ENCODE data around the gene LRRIQ1.

The LRRIQ1 gene

DNA sequence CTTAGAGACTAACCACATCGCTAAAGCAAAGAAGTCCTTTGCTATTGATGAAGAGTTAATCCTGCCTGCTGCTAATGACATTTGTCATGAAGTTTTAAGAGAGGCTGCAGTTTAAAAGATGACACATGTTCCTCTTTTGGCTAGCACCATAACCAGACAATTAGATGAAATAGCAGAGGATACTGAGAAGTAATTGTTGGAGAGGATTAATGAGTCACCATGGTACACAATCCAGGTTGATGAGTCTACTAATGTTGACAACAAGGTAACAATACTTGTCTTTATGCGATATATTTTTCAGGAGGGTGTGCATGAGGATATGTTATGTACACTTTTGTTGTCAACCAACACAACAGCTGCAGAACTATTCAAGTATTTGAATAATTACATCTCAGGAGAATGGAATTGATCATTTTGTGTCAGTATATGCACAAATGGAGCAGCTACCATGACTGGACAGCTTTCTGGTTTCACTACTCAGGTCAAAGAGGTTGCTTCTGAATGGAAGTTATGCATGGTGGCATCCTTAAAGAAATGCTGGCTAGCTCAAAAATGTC, 56.7 kb downstream of the LRRIQ1 start:
- TF ChIP-seq POLR2A (IDR thresholded peaks at IDR 0.05; ENCODE audit: low read length) (no peak), GATA1 (IDR thresholded peaks at IDR 0.05; ENCODE audit: low read depth, low read length) (no peak)
- DNase-seq, result no peak

GRCh38 chr12:85095501-85095900, 59.4 kb downstream of the LRRIQ1 start:
- no peak for DNase-seq
- TF ChIP-seq POLR2A (IDR thresholded peaks at IDR 0.05; ENCODE audit: low read length) (no peak), GATA1 (IDR thresholded peaks at IDR 0.05; ENCODE audit: low read depth, low read length) (no peak)

DNA sequence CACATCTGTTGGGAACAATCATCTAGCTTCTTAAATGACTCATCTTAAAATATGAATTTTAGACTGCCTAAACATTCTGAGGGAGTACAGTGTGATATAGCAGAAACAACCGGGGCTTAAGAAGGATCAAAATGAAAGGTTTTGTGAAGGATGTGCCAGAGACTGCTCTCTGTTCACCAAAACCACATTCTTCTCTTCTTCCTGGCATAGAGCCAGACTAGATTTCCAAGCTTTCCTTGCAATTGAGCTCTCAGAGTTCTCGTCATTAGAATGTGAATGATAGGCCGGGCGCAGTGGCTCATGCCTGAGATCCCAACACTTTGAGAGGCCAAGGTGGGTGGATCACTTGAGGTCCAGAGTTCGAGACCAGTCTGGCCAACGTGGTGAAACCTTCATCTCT, 94.5 kb downstream of the LRRIQ1 start:
- no peak for DNase-seq
- TF ChIP-seq GATA1 (IDR thresholded peaks at IDR 0.05; ENCODE audit: low read depth, low read length) (no peak), POLR2A (IDR thresholded peaks at IDR 0.05; ENCODE audit: low read length) (no peak)

DNA sequence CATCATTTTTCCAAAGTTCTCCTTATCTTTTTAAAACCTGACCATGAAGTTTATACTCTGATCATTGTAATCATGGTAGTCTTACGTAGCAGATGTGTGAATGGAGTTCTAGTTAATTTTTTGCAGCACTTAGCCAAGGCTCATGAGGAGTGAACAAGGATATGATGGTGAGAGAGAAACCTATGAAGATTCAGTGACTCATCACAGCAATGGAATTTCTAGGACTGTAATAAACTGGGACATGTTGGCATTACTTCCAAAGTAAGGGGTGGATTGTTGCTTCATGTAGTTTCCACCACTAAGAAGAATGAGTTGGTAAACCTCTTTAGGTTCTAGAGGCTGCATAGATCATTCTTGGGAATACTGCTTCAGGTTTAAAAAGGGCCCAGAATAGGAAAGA, 102.7 kb downstream of the LRRIQ1 start:
- no peak for TF ChIP-seq POLR2A (IDR thresholded peaks at IDR 0.05; ENCODE audit: low read length)
- TF ChIP-seq GATA1 (IDR thresholded peaks at IDR 0.05; ENCODE audit: low read depth, low read length), result no peak
- DNase-seq, result no peak

GRCh38 chr12:85147331-85147730, 111.2 kb downstream of the LRRIQ1 start:
- no peak for DNase-seq
- TF ChIP-seq POLR2A (IDR thresholded peaks at IDR 0.05; ENCODE audit: low read length), result no peak
- no peak for TF ChIP-seq GATA1 (IDR thresholded peaks at IDR 0.05; ENCODE audit: low read depth, low read length)

GRCh38 chr12:85152311-85152729, 116.2 kb downstream of the LRRIQ1 start:
- DNase-seq, result no peak
- no peak for TF ChIP-seq POLR2A (IDR thresholded peaks at IDR 0.05; ENCODE audit: low read length)
- TF ChIP-seq GATA1 (IDR thresholded peaks at IDR 0.05; ENCODE audit: low read depth, low read length), result no peak

- TF ChIP-seq POLR2A (IDR thresholded peaks at IDR 0.05; ENCODE audit: low read length), result no peak
- TF ChIP-seq GATA1 (IDR thresholded peaks at IDR 0.05; ENCODE audit: low read depth, low read length), result no peak
- peak; percentile 6 to 11 for DNase-seq
Measured at GRCh38 chr12:85155791-85156190, 119.6 kb downstream of the LRRIQ1 start.

GRCh38 chr12:85156569-85156968, 120.4 kb downstream of the LRRIQ1 start:
- DNase-seq, result no peak
- no peak for TF ChIP-seq POLR2A (IDR thresholded peaks at IDR 0.05; ENCODE audit: low read length)
- TF ChIP-seq GATA1 (IDR thresholded peaks at IDR 0.05; ENCODE audit: low read depth, low read length), result no peak

DNA sequence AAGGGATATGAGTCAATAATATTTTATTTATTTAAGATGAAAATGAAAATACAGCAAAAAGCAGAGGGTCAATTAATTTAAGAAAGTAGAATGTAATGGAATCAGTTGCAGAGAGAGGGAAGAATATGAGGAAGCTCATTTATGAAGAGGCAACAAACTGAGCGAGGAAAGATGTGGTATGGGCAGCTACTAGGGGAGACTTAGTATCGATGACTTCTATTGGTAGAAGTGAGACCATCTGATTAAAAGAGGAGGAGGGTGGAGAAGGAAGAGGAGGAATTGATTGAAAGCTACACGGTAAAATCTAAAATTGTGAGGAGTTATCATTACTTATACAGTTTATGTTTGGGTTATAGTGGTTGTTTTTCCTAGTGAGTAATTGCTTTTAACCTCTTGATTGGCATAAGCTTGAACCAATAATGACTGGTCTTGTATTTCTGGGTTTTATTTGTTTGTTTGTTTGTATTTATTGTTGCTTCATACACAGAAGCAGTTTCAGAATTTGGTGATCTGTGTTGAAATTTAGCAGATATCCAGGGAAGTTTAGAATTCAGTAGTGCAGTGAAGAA, 121.0 kb downstream of the LRRIQ1 start:
- DNase-seq, result no peak
- TF ChIP-seq POLR2A (IDR thresholded peaks at IDR 0.05; ENCODE audit: low read length) (no peak), GATA1 (IDR thresholded peaks at IDR 0.05; ENCODE audit: low read depth, low read length) (no peak)

DNA sequence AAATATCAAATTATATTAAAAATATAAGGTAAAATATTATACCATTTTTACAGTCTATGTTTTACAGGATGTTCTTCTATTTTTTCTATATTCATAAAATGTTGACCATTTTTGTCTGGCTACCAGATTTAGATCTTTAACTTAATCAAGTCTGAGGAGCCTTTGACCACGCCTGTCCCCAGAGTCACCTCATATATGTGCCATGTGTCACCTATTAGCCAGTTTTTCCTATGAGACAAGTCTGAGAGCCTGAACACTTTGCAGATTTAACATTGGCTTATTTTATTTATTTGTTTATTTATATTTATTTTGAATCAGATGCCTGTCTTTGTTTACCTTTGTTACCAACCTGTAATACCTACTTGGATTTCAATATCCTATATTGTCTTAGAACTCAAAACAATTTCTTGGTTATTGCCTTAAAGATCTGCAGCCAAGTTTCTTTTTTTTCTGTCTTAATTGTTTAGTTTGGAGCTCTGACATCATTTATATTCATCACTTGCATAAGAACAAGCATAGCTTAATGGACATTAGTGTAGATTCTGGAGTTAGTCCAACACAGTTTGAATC, 127.7 kb downstream of the LRRIQ1 start:
- DNase-seq, result no peak
- TF ChIP-seq GATA1 (IDR thresholded peaks at IDR 0.05; ENCODE audit: low read depth, low read length) (no peak), POLR2A (IDR thresholded peaks at IDR 0.05; ENCODE audit: low read length) (no peak)

GRCh38 chr12:85179680-85180270, 143.6 kb downstream of the LRRIQ1 start:
- TF ChIP-seq POLR2A (IDR thresholded peaks at IDR 0.05; ENCODE audit: low read length) (no peak), GATA1 (IDR thresholded peaks at IDR 0.05; ENCODE audit: low read depth, low read length) (no peak)
- DNase-seq, result no peak

- no peak for DNase-seq
- TF ChIP-seq POLR2A (IDR thresholded peaks at IDR 0.05; ENCODE audit: low read length), result no peak
- TF ChIP-seq GATA1 (IDR thresholded peaks at IDR 0.05; ENCODE audit: low read depth, low read length), result no peak
Measured at GRCh38 chr12:85182699-85183098, 146.5 kb downstream of the LRRIQ1 start.

DNA sequence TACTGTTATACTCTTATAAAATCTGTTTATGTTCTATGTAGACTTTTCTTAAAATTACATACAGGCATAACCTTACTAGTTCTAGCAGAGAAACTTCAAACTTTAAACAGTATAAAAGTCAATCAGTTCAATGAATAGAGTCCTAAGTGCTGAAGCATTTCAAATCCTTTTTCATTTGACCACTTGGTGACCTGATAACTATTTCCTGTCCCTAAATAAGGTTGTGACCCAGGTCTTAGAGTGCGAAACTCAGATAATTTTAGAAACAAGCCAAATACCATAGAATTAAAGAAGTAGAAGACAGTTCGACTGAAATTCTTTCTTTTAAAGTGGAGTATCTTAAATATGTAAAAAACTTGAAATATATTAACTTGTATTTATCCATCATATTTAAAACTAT, 147.7 kb downstream of the LRRIQ1 start:
- no peak for DNase-seq
- TF ChIP-seq GATA1 (IDR thresholded peaks at IDR 0.05; ENCODE audit: low read depth, low read length) (no peak), POLR2A (IDR thresholded peaks at IDR 0.05; ENCODE audit: low read length) (no peak)

DNA sequence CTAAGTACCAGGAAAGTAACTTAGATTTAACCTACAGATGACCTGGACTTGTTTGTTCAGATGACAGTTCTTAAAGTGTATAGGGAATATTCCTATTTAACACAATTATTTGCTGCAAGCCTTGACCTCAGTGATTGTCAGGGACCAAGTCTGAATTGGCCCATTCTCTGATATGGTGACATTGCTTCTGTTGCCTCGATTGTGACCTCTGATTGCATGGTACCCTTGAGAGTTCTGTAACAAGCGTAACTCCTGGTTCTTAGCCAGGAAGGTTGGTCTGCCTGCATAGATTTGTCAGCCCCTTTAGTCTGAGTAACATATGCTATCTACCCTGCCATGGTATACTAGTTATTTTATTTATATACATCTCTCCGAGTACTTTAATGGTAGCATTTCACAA, 150.1 kb downstream of the LRRIQ1 start:
- DNase-seq, result no peak
- no peak for TF ChIP-seq GATA1 (IDR thresholded peaks at IDR 0.05; ENCODE audit: low read depth, low read length)
- no peak for TF ChIP-seq POLR2A (IDR thresholded peaks at IDR 0.05; ENCODE audit: low read length)

- no peak for DNase-seq
Measured at GRCh38 chr12:85188619-85189018, 152.5 kb downstream of the LRRIQ1 start.

More at GRCh38 chr12:85188619-85189018, 152.5 kb downstream of the LRRIQ1 start:
- TF ChIP-seq POLR2A (IDR thresholded peaks at IDR 0.05; ENCODE audit: low read length) (no peak), GATA1 (IDR thresholded peaks at IDR 0.05; ENCODE audit: low read depth, low read length) (no peak)
